Eye (tissue), 1 donor: ENCODE results near the gene GPR37L1.
"Not testable (repeated sequence)": the region's sequence is repeated elsewhere in the genome, so short reads cannot be mapped to it uniquely, and the experiment has no call there.

Experiments
- DNase-seq: peaks from one replicate; pipeline ENCODE4 v3.0.0-alpha.2; 2015

GPR37L1 gene

GRCh38 chr1:202157945-202158344 lies 35.2 kb downstream of the GPR37L1 start:
- no peak for DNase-seq

- no peak for DNase-seq
These were observed 36.3 kb downstream of the GPR37L1 start for GRCh38 chr1:202158810-202159533.

GRCh38 chr1:202159534-202160371 lies 37.0 kb downstream of the GPR37L1 start:
- DNase-seq, result no peak

GRCh38 chr1:202160377-202160940 lies 37.7 kb downstream of the GPR37L1 start, which contains the start of gene PTPN7:
PTPN7 (minus strand) TSS chr1:202160602; CDS start chr1:202159402, 1,200 bp downstream.
- no peak for DNase-seq

- no peak for DNase-seq
These were observed 38.7 kb downstream of the GPR37L1 start for GRCh38 chr1:202161151-202162046.

GRCh38 chr1:202162047-202162417 lies 39.3 kb downstream of the GPR37L1 start:
- no peak for DNase-seq

- no peak for DNase-seq
These were observed 39.9 kb downstream of the GPR37L1 start for GRCh38 chr1:202162418-202163280.

- DNase-seq, result no peak
These were observed 40.9 kb downstream of the GPR37L1 start for GRCh38 chr1:202163281-202164270.

GRCh38 chr1:202164271-202165037 lies 41.7 kb downstream of the GPR37L1 start:
- DNase-seq, result no peak

- DNase-seq, result no peak
These were observed 42.7 kb downstream of the GPR37L1 start for GRCh38 chr1:202165267-202165941.

- no peak for DNase-seq
These were observed 43.5 kb downstream of the GPR37L1 start for GRCh38 chr1:202165942-202166843.

- not testable (repeated sequence) for DNase-seq
These were observed 44.3 kb downstream of the GPR37L1 start for GRCh38 chr1:202167054-202167453.

- peak; percentile 71 for DNase-seq
These were observed 45.1 kb downstream of the GPR37L1 start for GRCh38 chr1:202167708-202168415.

- DNase-seq, result no peak
These were observed 46.1 kb downstream of the GPR37L1 start for GRCh38 chr1:202168861-202169260.

GRCh38 chr1:202170726-202171125 lies 48.0 kb downstream of the GPR37L1 start:
- no peak for DNase-seq

GRCh38 chr1:202171292-202172014 lies 48.7 kb downstream of the GPR37L1 start:
- no peak for DNase-seq

- DNase-seq, result peak; percentile 47
These were observed 49.3 kb downstream of the GPR37L1 start for GRCh38 chr1:202172015-202172355.
